CD4-positive, alpha-beta T cell treated with Interleukin-10 for 1 hour (primary cell): Measurements from ENCODE around the gene TENT5C.

Experiments
- DNase-seq: peaks from one replicate; pipeline ENCODE4 v3.0.0-alpha.2; 2020

The TENT5C gene

GRCh38 chr1:117638759-117639158, 32.9 kb downstream of the TENT5C start:
- no peak for DNase-seq

GRCh38 chr1:117639741-117640140, 33.9 kb downstream of the TENT5C start:
- DNase-seq = no peak

- no peak for DNase-seq
Measured at GRCh38 chr1:117641536-117641935, 35.7 kb downstream of the TENT5C start.

- no peak for DNase-seq
Measured at GRCh38 chr1:117642963-117643362, 37.1 kb downstream of the TENT5C start.

GRCh38 chr1:117643601-117644000, 37.8 kb downstream of the TENT5C start:
- DNase-seq = no peak

GRCh38 chr1:117644696-117645311, 39.0 kb downstream of the TENT5C start:
- peak; percentile 44 for DNase-seq

GRCh38 chr1:117645343-117645742, 39.5 kb downstream of the TENT5C start:
- no peak for DNase-seq

- DNase-seq = no peak
Measured at GRCh38 chr1:117646007-117646811, 40.4 kb downstream of the TENT5C start.

- no peak for DNase-seq
Measured at GRCh38 chr1:117646956-117647355, 41.1 kb downstream of the TENT5C start.

GRCh38 chr1:117648015-117648414, 42.2 kb downstream of the TENT5C start:
- no peak for DNase-seq

GRCh38 chr1:117650840-117651568, 45.2 kb downstream of the TENT5C start:
- no peak for DNase-seq

- no peak for DNase-seq
Measured at GRCh38 chr1:117651616-117652015, 45.8 kb downstream of the TENT5C start.

GRCh38 chr1:117652421-117652820, 46.6 kb downstream of the TENT5C start:
- DNase-seq = no peak

GRCh38 chr1:117653195-117653594, 47.3 kb downstream of the TENT5C start:
- DNase-seq = no peak

GRCh38 chr1:117653732-117654492, 48.1 kb downstream of the TENT5C start:
- no peak for DNase-seq

GRCh38 chr1:117654493-117655219, 48.8 kb downstream of the TENT5C start:
- DNase-seq = peak; percentile 45

GRCh38 chr1:117655220-117655577, 49.4 kb downstream of the TENT5C start:
- DNase-seq = no peak

GRCh38 chr1:117656202-117656641, 50.4 kb downstream of the TENT5C start:
- DNase-seq = peak; percentile 86

- no peak for DNase-seq
Measured at GRCh38 chr1:117657031-117657430, 51.2 kb downstream of the TENT5C start.

GRCh38 chr1:117657949-117658660, 52.3 kb downstream of the TENT5C start:
- DNase-seq = no peak

- DNase-seq = peak; percentile 80
Measured at GRCh38 chr1:117658676-117659075, 52.8 kb downstream of the TENT5C start.
